Activated B cell treated with CpG ODN at 0.5 μM for 24 hours (primary cell): ENCODE results near the gene MINDY4. TPM values are rescaled to one million over a fixed set of nuclear protein-coding genes. Genes with fewer than 3 reads are reported as not detected.

Source experiments
- ATAC-seq: fragments of 200-7000 bp; cut with Tn5 transposase; one replicate; pipeline ENCODE4 v1.10.0; 2021; ENCODE audit warnings: low read depth, mild to moderate bottlenecking, moderate library complexity
- CTCF ChIA-PET: fragments of 350-600 bp; sonication (Branson Sonifier 250); formaldehyde crosslinking; loops from one replicate; lab custom pipeline; 2021; ENCODE audit warnings: antibody characterized with exemption; lab: Charles Lee
- POLR2A ChIA-PET: fragments of 350-600 bp; sonication (Branson Sonifier 250); formaldehyde crosslinking; loops from one replicate; lab custom pipeline; 2021; ENCODE audit warnings: antibody characterized with exemption; lab: Charles Lee
- DNase-seq: peaks from one replicate; pipeline ENCODE4 v3.0.0; 2022
- H3K27ac Mint-ChIP-seq: one replicate; pipeline ENCODE4 v1.8.0; 2020; ENCODE audit warnings: mixed read lengths
- H3K27me3 Mint-ChIP-seq: one replicate; pipeline ENCODE4 v1.8.0; 2021; ENCODE audit warnings: mixed read lengths
- H3K36me3 Mint-ChIP-seq: one replicate; pipeline ENCODE4 v1.8.0; 2021; ENCODE audit warnings: low read depth, mixed read lengths
- H3K4me1 Mint-ChIP-seq: one replicate; pipeline ENCODE4 v1.8.0; 2021; ENCODE audit warnings: mixed read lengths
- H3K4me3 Mint-ChIP-seq: one replicate; pipeline ENCODE4 v1.8.0; 2020; ENCODE audit warnings: mild to moderate bottlenecking, mixed read lengths
- H3K9me3 Mint-ChIP-seq: one replicate; pipeline ENCODE4 v1.8.0; 2020; ENCODE audit warnings: mixed read lengths
- intact Hi-C: fragments of 100-400 bp; cut with micrococcal nuclease; formaldehyde crosslinking; loops from one replicate; pipeline ENCODE4 v1.15.1; 2024
- total RNA-seq: library from RNA; stranded (reverse); gene quantifications from 2 replicates; pipeline ENCODE4 v1.2.3, GENCODE V29; 2022
- TF ChIP-seq, protein P1 (sequence below): fragments of 200-600 bp; IDR thresholded peaks from one replicate; pipeline ENCODE4 v1.8.0; 2022; ENCODE audit warnings: antibody characterized with exemption, mild to moderate bottlenecking

The MINDY4 gene
- total RNA-seq, 1 donor from 2014 or later, result 1.2 TPM

DNA sequence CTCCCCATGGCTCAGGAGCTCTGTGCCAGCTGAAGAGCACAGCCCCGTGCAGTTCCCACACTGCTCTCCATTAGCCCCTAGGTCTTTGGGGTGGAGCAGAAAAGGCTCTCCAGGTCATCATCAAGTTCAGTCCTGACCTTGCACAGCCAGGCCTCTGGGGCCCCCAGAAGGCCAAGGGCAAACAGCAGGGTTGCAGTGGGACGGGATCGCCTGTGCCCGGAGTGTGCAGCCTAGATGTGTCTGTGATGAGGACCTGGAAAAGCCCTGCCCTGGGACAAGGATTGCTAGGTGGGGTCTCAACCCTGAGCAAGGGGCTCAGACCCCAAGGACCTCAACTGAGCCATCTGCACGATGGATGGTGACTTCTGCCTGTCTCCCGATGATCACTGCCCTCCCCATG is 18.7 kb upstream of the MINDY4 start:
- CTCF ChIA-PET, result no interaction called here
- intact Hi-C loops, result no loop called here
- H3K27ac Mint-ChIP-seq, result no peak overlapping the region

GRCh38 chr7:30752979-30753378 is 18.2 kb upstream of the MINDY4 start:
- no peak overlapping the region for H3K4me3 Mint-ChIP-seq
- ChIA-PET POLR2A (no interaction called here), CTCF (no interaction called here)
- H3K9me3 Mint-ChIP-seq, result peaks cover 2% of the 10 kb centered on the region
- no peaks in the 10 kb centered on the region for H3K36me3 Mint-ChIP-seq
- intact Hi-C loops, result no loop called here
- TF ChIP-seq, protein P1, sequence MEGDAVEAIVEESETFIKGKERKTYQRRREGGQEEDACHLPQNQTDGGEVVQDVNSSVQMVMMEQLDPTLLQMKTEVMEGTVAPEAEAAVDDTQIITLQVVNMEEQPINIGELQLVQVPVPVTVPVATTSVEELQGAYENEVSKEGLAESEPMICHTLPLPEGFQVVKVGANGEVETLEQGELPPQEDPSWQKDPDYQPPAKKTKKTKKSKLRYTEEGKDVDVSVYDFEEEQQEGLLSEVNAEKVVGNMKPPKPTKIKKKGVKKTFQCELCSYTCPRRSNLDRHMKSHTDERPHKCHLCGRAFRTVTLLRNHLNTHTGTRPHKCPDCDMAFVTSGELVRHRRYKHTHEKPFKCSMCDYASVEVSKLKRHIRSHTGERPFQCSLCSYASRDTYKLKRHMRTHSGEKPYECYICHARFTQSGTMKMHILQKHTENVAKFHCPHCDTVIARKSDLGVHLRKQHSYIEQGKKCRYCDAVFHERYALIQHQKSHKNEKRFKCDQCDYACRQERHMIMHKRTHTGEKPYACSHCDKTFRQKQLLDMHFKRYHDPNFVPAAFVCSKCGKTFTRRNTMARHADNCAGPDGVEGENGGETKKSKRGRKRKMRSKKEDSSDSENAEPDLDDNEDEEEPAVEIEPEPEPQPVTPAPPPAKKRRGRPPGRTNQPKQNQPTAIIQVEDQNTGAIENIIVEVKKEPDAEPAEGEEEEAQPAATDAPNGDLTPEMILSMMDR, result no peak
- no peak overlapping the region for H3K27ac Mint-ChIP-seq
- DNase-seq, result no peak
- H3K27me3 Mint-ChIP-seq, result peaks cover 7% of the 10 kb centered on the region
- ATAC-seq, result no peak
- H3K4me1 Mint-ChIP-seq, result no peaks in the 10 kb centered on the region

More for the DNA sequence above, 18.7 kb upstream of the MINDY4 start:
- POLR2A ChIA-PET, result no interaction called here
- Mint-ChIP-seq H3K27me3 (peaks cover 2% of the 10 kb centered on the region), H3K4me1 (no peaks in the 10 kb centered on the region), H3K4me3 (no peak overlapping the region), H3K36me3 (no peaks in the 10 kb centered on the region), H3K9me3 (peaks cover 2% of the 10 kb centered on the region)
- ATAC-seq (no peak), DNase-seq (no peak)
- TF ChIP-seq, protein P1, result no peak

- Mint-ChIP-seq H3K4me1 (no peaks in the 10 kb centered on the region), H3K27ac (no peak overlapping the region), H3K4me3 (no peak overlapping the region), H3K36me3 (no peaks in the 10 kb centered on the region), H3K9me3 (peaks cover 2% of the 10 kb centered on the region), H3K27me3 (peaks cover 11% of the 10 kb centered on the region)
- TF ChIP-seq, protein P1, result no peak
- intact Hi-C loops, result no loop called here
- ChIA-PET POLR2A (no interaction called here), CTCF (no interaction called here)
- ATAC-seq (no peak), DNase-seq (no peak)
These were observed 16.8 kb upstream of the MINDY4 start for GRCh38 chr7:30754315-30754877.

- Mint-ChIP-seq H3K36me3 (no peaks in the 10 kb centered on the region), H3K4me3 (no peak overlapping the region), H3K9me3 (no peaks in the 10 kb centered on the region), H3K27me3 (peaks cover 21% of the 10 kb centered on the region), H3K4me1 (no peaks in the 10 kb centered on the region), H3K27ac (no peak overlapping the region)
- TF ChIP-seq, protein P1, result no peak
- no peak for DNase-seq
- CTCF ChIA-PET, result no interaction called here
- intact Hi-C loops, result no loop called here
- POLR2A ChIA-PET, result no interaction called here
- no peak for ATAC-seq
These were observed 15.6 kb upstream of the MINDY4 start for GRCh38 chr7:30755384-30756154.

- Mint-ChIP-seq H3K36me3 (no peaks in the 10 kb centered on the region), H3K27me3 (peaks cover 29% of the 10 kb centered on the region), H3K4me1 (no peaks in the 10 kb centered on the region), H3K4me3 (no peak overlapping the region), H3K27ac (no peak overlapping the region), H3K9me3 (no peaks in the 10 kb centered on the region)
- intact Hi-C loops, result no loop called here
- DNase-seq, result no peak
- CTCF ChIA-PET, result interaction anchor here (1.1 to 1.4 kb wide), 2 partner anchors 17 to 18 kb away, joined by 3 to 7 read pairs; no protein-coding TSS in a partner anchor
- ATAC-seq, result no peak
- TF ChIP-seq, protein P1, result no peak
- POLR2A ChIA-PET, result no interaction called here
These were observed 13.9 kb upstream of the MINDY4 start for GRCh38 chr7:30757342-30757692.
